Ishikawa (cell line): ENCODE data around the gene TRA2A.
A peak's percentile ranks its signal among the peaks of the same experiment; 100 is the strongest.

Source experiments
- CEBPB ChIP-seq: IDR thresholded peaks from 2 replicates; pipeline ENCODE4 v1.6.1; 2012
- CREB1 ChIP-seq: IDR thresholded peaks from 2 replicates; pipeline ENCODE4 v1.6.1; 2012; ENCODE audit warnings: low read depth
- EGR1 ChIP-seq: IDR thresholded peaks from 2 replicates; pipeline ENCODE4 v1.6.1; 2012
- EP300 ChIP-seq: IDR thresholded peaks from 2 replicates; pipeline ENCODE4 v1.6.1; 2012; ENCODE audit warnings: borderline replicate concordance
- FOXM1 ChIP-seq: IDR thresholded peaks from 2 replicates; pipeline ENCODE4 v1.6.1; 2012; ENCODE audit warnings: low read depth, borderline replicate concordance
- MAX ChIP-seq: IDR thresholded peaks from 2 replicates; pipeline ENCODE4 v1.6.1; 2012
- NFIC ChIP-seq: IDR thresholded peaks from 2 replicates; pipeline ENCODE4 v1.6.1; 2012
- RAD21 ChIP-seq: IDR thresholded peaks from 2 replicates; pipeline ENCODE4 v1.6.1; 2012; ENCODE audit warnings: low read depth
- REST ChIP-seq: IDR thresholded peaks from 2 replicates; pipeline ENCODE4 v1.6.1; 2012; ENCODE audit warnings: low read depth, mild to moderate bottlenecking
- TAF1 ChIP-seq: IDR thresholded peaks from 2 replicates; pipeline ENCODE4 v1.6.1; 2012; ENCODE audit warnings: low read depth, mild to moderate bottlenecking
- TCF12 ChIP-seq: IDR thresholded peaks from 2 replicates; pipeline ENCODE4 v1.6.1; 2012; ENCODE audit warnings: low read depth
- TEAD4 ChIP-seq: IDR thresholded peaks from 2 replicates; pipeline ENCODE4 v1.6.1; 2012
- USF1 ChIP-seq: IDR thresholded peaks from 2 replicates; pipeline ENCODE4 v1.6.1; 2012
- YY1 ChIP-seq: IDR thresholded peaks from 2 replicates; pipeline ENCODE4 v1.6.1; 2012; ENCODE audit warnings: low read depth
- ZBTB7A ChIP-seq: IDR thresholded peaks from 2 replicates; pipeline ENCODE4 v1.6.1; 2012; ENCODE audit warnings: low read depth

TRA2A gene

GRCh38 chr7:23469150-23469960 is 62.4 kb downstream of the TRA2A start:
- TF ChIP-seq EGR1 (0 out of 2 replicates have a peak, but pooled peaks have one; percentile 34), TAF1 (no peak), MAX (peak; percentile 73; the same call in 1 of the 2 replicates)

GRCh38 chr7:23468526-23469149 is 63.1 kb downstream of the TRA2A start:
- TF ChIP-seq ZBTB7A (no peak; the same call in 1 of the 2 replicates), REST (no peak), CEBPB (no peak), CREB1 (no peak), FOXM1 (no peak), YY1 (no peak), NFIC (no peak), TAF1 (no peak), USF1 (no peak), TCF12 (no peak)

- TF ChIP-seq CEBPB, result no peak
- TF ChIP-seq TEAD4, result no peak
- no peak for TF ChIP-seq REST
- no peak for TF ChIP-seq RAD21
- no peak for TF ChIP-seq TAF1
- TF ChIP-seq EGR1, result no peak
- TF ChIP-seq EP300, result no peak
- no peak for TF ChIP-seq USF1
- no peak for TF ChIP-seq MAX
- TF ChIP-seq CREB1, result no peak
- no peak for TF ChIP-seq FOXM1
- TF ChIP-seq NFIC, result no peak
- no peak for TF ChIP-seq YY1
- no peak for TF ChIP-seq TCF12
- TF ChIP-seq ZBTB7A, result no peak
These were observed 63.8 kb downstream of the TRA2A start for GRCh38 chr7:23467806-23468525.

GRCh38 chr7:23467291-23467805 is 64.4 kb downstream of the TRA2A start:
- TF ChIP-seq TAF1 (no peak), RAD21 (no peak), YY1 (no peak), TEAD4 (no peak), REST (no peak), MAX (no peak), CREB1 (no peak), EP300 (no peak), TCF12 (no peak)
